ENCODE results near the gene PLCB4.

Gene PLCB4

GRCh38 chr20:9172851-9173250 is 104.0 kb downstream of the PLCB4 start:
- H3K27ac ChIP-seq, result no peak overlapping the region
- DNase-seq, result no peak

DNA sequence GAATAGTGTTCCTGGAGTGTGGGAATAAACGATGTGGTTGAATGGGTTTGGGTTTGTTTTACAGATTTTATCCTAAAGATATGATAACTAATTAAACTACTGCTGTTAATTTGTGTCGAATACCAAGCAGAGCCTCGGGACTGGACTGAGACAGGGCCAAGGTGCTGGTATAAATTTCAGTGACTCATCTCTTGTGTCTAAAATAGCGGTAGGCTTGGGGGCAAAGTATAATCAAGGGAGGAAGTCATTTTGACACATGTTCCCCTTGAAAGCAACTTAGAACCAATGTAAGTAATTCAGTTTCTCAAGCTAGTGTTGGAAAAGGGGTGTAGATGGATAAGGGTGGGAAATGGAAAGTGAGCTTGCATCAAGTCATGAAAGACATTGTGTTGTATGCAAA is 108.4 kb downstream of the PLCB4 start:
- intact Hi-C loops (cut with DNase I; ENCODE audit: low total_unique reads), result no loop called here
- no peak overlapping the region for H3K27ac ChIP-seq
- H3K4me3 ChIP-seq, result no peak overlapping the region
- DNase-seq, result no peak
- no peaks in the 10 kb centered on the region for H3K36me3 ChIP-seq
- H3K9me3 ChIP-seq, result no peaks in the 10 kb centered on the region
- no peaks in the 10 kb centered on the region for H3K27me3 ChIP-seq
- H3K4me1 ChIP-seq, result peaks cover 0 to 15% (median 0%) of the 10 kb centered on the region in 4 donors
- TF ChIP-seq, protein P1, sequence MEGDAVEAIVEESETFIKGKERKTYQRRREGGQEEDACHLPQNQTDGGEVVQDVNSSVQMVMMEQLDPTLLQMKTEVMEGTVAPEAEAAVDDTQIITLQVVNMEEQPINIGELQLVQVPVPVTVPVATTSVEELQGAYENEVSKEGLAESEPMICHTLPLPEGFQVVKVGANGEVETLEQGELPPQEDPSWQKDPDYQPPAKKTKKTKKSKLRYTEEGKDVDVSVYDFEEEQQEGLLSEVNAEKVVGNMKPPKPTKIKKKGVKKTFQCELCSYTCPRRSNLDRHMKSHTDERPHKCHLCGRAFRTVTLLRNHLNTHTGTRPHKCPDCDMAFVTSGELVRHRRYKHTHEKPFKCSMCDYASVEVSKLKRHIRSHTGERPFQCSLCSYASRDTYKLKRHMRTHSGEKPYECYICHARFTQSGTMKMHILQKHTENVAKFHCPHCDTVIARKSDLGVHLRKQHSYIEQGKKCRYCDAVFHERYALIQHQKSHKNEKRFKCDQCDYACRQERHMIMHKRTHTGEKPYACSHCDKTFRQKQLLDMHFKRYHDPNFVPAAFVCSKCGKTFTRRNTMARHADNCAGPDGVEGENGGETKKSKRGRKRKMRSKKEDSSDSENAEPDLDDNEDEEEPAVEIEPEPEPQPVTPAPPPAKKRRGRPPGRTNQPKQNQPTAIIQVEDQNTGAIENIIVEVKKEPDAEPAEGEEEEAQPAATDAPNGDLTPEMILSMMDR (IDR thresholded peaks at IDR 0.05), result no peak

More at GRCh38 chr20:9172851-9173250, 104.0 kb downstream of the PLCB4 start:
- H3K36me3 ChIP-seq, result no peaks in the 10 kb centered on the region
- TF ChIP-seq, protein P1 (IDR thresholded peaks at IDR 0.05), result peak in 1 of 2 experiments; percentile 24
- intact Hi-C loops (cut with DNase I; ENCODE audit: low total_unique reads), result no loop called here
- H3K4me1 ChIP-seq, result no peaks in the 10 kb centered on the region
- H3K27me3 ChIP-seq, result no peaks in the 10 kb centered on the region
- H3K4me3 ChIP-seq, result no peak overlapping the region
- peaks cover 0 to 2% (median 0%) of the 10 kb centered on the region in 3 donors for H3K9me3 ChIP-seq

DNA sequence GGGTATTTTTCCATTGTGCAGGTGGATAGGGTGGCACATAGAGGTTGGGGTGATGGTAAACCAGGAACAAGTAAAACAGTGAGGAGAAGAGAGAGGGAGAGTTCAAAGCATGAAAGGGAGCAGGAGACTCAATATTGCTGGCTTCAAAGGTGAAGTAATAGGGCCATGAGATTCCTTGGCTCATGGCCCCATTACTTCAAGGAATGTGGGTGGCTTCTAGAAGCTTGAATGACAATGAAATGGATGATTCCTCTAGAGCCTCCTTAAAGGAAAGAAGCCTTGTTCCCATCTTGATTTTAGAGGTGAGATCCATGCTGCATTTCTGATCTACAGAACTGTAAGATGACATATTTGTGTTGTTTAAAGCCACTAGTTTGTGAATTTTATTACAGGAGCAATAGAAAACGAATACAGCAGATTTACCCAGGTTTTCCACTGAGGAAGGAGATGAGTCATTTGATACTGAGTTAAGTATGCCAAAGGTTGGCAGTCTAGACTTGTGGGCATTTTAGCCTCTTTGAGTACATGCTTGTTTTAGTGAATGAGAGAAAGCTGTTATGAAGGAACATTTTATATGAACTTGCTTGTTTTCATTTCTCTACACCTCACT is 110.4 kb downstream of the PLCB4 start:
- H3K4me3 ChIP-seq, result no peak overlapping the region
- intact Hi-C loops (cut with DNase I; ENCODE audit: low total_unique reads), result no loop called here
- H3K36me3 ChIP-seq, result no peaks in the 10 kb centered on the region
- H3K9me3 ChIP-seq, result no peaks in the 10 kb centered on the region
- TF ChIP-seq, protein P1 (IDR thresholded peaks at IDR 0.05), result no peak
- no peaks in the 10 kb centered on the region for H3K27me3 ChIP-seq
- peaks cover 0 to 15% (median 0%) of the 10 kb centered on the region in 4 donors for H3K4me1 ChIP-seq
- no peak overlapping the region for H3K27ac ChIP-seq
- DNase-seq, result no peak

GRCh38 chr20:9179867-9180266 is 111.0 kb downstream of the PLCB4 start:
- TF ChIP-seq, protein P1 (IDR thresholded peaks at IDR 0.05), result no peak
- Histone ChIP-seq H3K9me3 (no peaks in the 10 kb centered on the region), H3K4me3 (no peak overlapping the region), H3K4me1 (peaks cover 0 to 15% (median 0%) of the 10 kb centered on the region in 4 donors), H3K36me3 (no peaks in the 10 kb centered on the region), H3K27ac (no peak overlapping the region), H3K27me3 (no peaks in the 10 kb centered on the region)
- intact Hi-C loops (cut with DNase I; ENCODE audit: low total_unique reads), result no loop called here
- no peak for DNase-seq

DNA sequence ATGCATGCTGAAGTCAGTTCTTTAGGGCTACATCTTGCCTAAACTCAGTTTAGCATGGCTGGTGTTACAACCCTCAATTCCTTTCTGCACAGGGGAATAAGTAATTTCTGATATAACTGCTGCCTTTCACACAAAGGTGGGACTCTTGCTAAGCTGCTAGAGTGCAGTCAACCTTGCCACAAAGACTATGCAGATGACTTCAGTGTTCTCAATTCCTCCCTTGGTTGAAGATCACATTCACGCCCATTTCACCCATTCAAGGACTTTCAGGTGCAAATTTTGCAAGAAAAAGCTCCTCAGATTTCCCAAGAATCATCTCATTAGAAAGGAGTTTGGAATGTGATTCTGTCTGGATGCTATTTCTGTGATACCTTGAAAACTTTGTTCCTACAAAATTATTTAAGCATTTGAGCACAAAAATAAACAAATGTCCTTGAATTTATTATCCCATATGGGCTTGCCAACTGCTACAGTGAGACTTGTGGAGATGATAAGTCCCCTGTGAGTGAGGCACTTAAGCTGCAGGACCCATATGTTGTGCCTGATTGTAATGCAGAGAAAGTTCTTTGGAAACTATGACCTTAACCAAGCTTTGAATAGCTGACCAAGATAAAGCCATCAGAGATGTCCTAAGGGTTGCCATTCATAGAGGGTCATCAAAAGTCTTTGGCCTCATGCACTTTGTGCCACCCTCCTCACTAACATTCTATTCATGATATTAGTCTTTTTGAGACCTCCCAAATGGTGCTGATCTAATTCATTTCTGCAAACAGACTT is 111.8 kb downstream of the PLCB4 start:
- H3K27me3 ChIP-seq, result no peaks in the 10 kb centered on the region
- H3K4me1 ChIP-seq, result peaks cover 0 to 15% (median 0%) of the 10 kb centered on the region in 4 donors
- no peak overlapping the region for H3K4me3 ChIP-seq
- no peaks in the 10 kb centered on the region for H3K36me3 ChIP-seq
- TF ChIP-seq, protein P1 (IDR thresholded peaks at IDR 0.05), result no peak
- H3K27ac ChIP-seq, result no peak overlapping the region
- intact Hi-C loops (cut with DNase I; ENCODE audit: low total_unique reads), result no loop called here
- no peak for DNase-seq
- H3K9me3 ChIP-seq, result no peaks in the 10 kb centered on the region
